ENCODE data around the gene SLC29A1. TPM values are rescaled to one million over a fixed set of nuclear protein-coding genes. Genes with fewer than 3 reads are reported as not detected.
"Not testable (repeated sequence)": the region's sequence is repeated elsewhere in the genome, so short reads cannot be mapped to it uniquely, and the experiment has no call there.

SLC29A1 gene
- total and polyA plus RNA-seq, 4 donors: 15.1 to 67.2 (median 16.7) TPM

DNA sequence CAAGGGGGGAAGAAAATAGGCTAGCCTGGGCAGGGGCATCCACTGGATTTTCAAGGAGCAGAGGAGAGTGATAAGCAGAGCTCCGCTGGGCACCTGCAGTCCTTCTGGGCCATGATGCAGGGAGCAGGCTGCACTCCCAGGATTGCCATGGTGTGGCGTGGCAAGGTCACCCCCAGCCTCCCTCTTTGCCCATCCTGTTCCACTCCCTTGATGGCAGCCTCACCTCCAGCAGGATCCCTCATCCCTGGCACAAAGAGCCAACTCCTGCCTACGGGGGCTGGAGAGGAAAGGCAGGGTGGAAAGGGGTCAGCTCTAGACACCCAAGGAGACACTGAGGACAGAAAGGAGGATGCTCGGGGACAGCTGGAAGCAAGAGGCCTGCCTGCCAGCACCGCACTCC lies 29.1 kb upstream of the SLC29A1 start:
- Histone ChIP-seq H3K27me3 (ENCODE audit: control insufficient read depth in 4 of 4, insufficient read depth in 4 of 4, low read length in 3 of 4) (no peaks in the 10 kb centered on the region), H3K27ac (ENCODE audit: low read depth in 1 of 2, low read length in 2 of 2) (no peak overlapping the region), H3K4me3 (ENCODE audit: low read depth in 1 of 3, low read length in 3 of 3) (no peak overlapping the region), H3K36me3 (ENCODE audit: control insufficient read depth in 4 of 4, insufficient read depth in 3 of 4, low read depth in 1 of 4, low read length in 3 of 4) (no peaks in the 10 kb centered on the region), H3K9me3 (ENCODE audit: control insufficient read depth in 4 of 4, low read length in 3 of 4) (no peaks in the 10 kb centered on the region), H3K4me1 (ENCODE audit: control insufficient read depth in 4 of 4, insufficient read depth in 4 of 4, low read length in 3 of 4) (no peaks in the 10 kb centered on the region), H3K9ac (ENCODE audit: low read depth in 1 of 2, low read length in 2 of 2) (no peak overlapping the region)
- no peak for DNase-seq (ENCODE audit: low spot score)
- WGBS: 86% methylated on average over 5 of the region's 5 CpGs
- TF ChIP-seq, protein P1, sequence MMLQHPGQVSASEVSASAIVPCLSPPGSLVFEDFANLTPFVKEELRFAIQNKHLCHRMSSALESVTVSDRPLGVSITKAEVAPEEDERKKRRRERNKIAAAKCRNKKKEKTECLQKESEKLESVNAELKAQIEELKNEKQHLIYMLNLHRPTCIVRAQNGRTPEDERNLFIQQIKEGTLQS (IDR thresholded peaks at IDR 0.05): no peak

DNA sequence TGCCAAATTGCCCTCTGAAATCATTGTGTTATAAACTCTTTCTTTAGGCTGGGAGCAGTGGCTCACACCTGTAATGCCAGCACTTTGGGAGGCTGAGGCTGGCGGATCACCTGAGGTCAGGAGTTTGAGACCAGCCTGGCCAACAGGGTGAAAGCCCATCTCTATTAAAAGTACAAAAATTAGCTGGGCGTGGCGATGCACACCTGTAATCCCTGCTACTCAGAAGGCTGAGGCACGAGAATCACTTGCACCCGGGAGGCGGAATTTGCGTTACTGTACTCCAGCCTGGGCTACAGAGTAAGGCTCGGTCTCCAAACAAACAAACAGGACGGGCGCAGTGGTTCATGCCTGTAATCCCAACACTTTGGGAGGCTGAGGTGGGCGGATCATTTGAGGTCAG lies 27.0 kb upstream of the SLC29A1 start:
- H3K4me3 ChIP-seq (ENCODE audit: low read depth in 1 of 3, low read length in 3 of 3); H3K9ac ChIP-seq (ENCODE audit: low read depth in 1 of 2, low read length in 2 of 2); H3K27ac ChIP-seq (ENCODE audit: low read depth in 1 of 2, low read length in 2 of 2); H3K36me3 ChIP-seq (ENCODE audit: control insufficient read depth in 4 of 4, insufficient read depth in 3 of 4, low read depth in 1 of 4, low read length in 3 of 4); H3K4me1 ChIP-seq (ENCODE audit: control insufficient read depth in 4 of 4, insufficient read depth in 4 of 4, low read length in 3 of 4); H3K27me3 ChIP-seq (ENCODE audit: control insufficient read depth in 4 of 4, insufficient read depth in 4 of 4, low read length in 3 of 4); H3K9me3 ChIP-seq (ENCODE audit: control insufficient read depth in 4 of 4, low read length in 3 of 4); DNase-seq (ENCODE audit: low spot score): not testable (repeated sequence)
- 95% methylated on average over 11 of the region's 11 CpGs for WGBS

DNA sequence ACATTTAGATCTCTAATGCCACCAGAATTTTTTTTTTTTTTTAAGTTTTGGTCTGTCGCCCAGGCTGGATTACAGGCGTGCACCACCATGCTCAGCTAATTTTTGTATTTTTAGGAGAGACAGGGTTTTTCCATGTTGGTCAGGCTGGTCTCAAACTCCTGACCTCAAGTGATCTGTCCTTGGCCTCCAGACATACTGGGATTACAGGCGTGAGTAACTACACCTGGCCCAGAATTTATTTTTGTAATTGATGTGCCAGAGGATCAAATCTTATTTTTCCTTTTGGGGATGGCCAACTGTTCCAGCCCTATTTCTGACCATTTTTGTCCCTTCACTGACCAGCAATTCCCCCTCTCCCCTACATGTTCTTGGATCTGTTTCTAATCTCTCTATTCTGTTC lies 24.7 kb upstream of the SLC29A1 start:
- H3K36me3 ChIP-seq (ENCODE audit: control insufficient read depth in 4 of 4, insufficient read depth in 3 of 4, low read depth in 1 of 4, low read length in 3 of 4): no peaks in the 10 kb centered on the region
- no peak overlapping the region for H3K4me3 ChIP-seq (ENCODE audit: low read depth in 1 of 3, low read length in 3 of 3)
- H3K9ac ChIP-seq (ENCODE audit: low read depth in 1 of 2, low read length in 2 of 2): no peak overlapping the region
- no peak for DNase-seq (ENCODE audit: low spot score)
- WGBS: 89% methylated on average over 3 of the region's 3 CpGs
- H3K9me3 ChIP-seq (ENCODE audit: control insufficient read depth in 4 of 4, low read length in 3 of 4): no peaks in the 10 kb centered on the region
- no peak overlapping the region for H3K27ac ChIP-seq (ENCODE audit: low read depth in 1 of 2, low read length in 2 of 2)
- no peaks in the 10 kb centered on the region for H3K27me3 ChIP-seq (ENCODE audit: control insufficient read depth in 4 of 4, insufficient read depth in 4 of 4, low read length in 3 of 4)
- H3K4me1 ChIP-seq (ENCODE audit: control insufficient read depth in 4 of 4, insufficient read depth in 4 of 4, low read length in 3 of 4): no peaks in the 10 kb centered on the region
- no peak for TF ChIP-seq NR2F2 (IDR thresholded peaks at IDR 0.05)
- TF ChIP-seq, protein P1 (IDR thresholded peaks at IDR 0.05): no peak
- TF ChIP-seq, protein P2, sequence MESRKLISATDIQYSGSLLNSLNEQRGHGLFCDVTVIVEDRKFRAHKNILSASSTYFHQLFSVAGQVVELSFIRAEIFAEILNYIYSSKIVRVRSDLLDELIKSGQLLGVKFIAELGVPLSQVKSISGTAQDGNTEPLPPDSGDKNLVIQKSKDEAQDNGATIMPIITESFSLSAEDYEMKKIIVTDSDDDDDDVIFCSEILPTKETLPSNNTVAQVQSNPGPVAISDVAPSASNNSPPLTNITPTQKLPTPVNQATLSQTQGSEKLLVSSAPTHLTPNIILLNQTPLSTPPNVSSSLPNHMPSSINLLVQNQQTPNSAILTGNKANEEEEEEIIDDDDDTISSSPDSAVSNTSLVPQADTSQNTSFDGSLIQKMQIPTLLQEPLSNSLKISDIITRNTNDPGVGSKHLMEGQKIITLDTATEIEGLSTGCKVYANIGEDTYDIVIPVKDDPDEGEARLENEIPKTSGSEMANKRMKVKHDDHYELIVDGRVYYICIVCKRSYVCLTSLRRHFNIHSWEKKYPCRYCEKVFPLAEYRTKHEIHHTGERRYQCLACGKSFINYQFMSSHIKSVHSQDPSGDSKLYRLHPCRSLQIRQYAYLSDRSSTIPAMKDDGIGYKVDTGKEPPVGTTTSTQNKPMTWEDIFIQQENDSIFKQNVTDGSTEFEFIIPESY (IDR thresholded peaks at IDR 0.05): no peak
- TF ChIP-seq, protein P3, sequence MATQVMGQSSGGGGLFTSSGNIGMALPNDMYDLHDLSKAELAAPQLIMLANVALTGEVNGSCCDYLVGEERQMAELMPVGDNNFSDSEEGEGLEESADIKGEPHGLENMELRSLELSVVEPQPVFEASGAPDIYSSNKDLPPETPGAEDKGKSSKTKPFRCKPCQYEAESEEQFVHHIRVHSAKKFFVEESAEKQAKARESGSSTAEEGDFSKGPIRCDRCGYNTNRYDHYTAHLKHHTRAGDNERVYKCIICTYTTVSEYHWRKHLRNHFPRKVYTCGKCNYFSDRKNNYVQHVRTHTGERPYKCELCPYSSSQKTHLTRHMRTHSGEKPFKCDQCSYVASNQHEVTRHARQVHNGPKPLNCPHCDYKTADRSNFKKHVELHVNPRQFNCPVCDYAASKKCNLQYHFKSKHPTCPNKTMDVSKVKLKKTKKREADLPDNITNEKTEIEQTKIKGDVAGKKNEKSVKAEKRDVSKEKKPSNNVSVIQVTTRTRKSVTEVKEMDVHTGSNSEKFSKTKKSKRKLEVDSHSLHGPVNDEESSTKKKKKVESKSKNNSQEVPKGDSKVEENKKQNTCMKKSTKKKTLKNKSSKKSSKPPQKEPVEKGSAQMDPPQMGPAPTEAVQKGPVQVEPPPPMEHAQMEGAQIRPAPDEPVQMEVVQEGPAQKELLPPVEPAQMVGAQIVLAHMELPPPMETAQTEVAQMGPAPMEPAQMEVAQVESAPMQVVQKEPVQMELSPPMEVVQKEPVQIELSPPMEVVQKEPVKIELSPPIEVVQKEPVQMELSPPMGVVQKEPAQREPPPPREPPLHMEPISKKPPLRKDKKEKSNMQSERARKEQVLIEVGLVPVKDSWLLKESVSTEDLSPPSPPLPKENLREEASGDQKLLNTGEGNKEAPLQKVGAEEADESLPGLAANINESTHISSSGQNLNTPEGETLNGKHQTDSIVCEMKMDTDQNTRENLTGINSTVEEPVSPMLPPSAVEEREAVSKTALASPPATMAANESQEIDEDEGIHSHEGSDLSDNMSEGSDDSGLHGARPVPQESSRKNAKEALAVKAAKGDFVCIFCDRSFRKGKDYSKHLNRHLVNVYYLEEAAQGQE (IDR thresholded peaks at IDR 0.05): no peak
- TF ChIP-seq TAF1 (conservative IDR thresholded peaks at IDR 0.05): no peak
- no peak for TF ChIP-seq FOXA1 (IDR thresholded peaks at IDR 0.05)
- TF ChIP-seq HNF4A (conservative IDR thresholded peaks at IDR 0.05): no peak
- TF ChIP-seq, protein P4, sequence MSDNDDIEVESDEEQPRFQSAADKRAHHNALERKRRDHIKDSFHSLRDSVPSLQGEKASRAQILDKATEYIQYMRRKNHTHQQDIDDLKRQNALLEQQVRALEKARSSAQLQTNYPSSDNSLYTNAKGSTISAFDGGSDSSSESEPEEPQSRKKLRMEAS (IDR thresholded peaks at IDR 0.05): no peak
- no peak for TF ChIP-seq EGR1 (IDR thresholded peaks at IDR 0.05; ENCODE audit: low read depth in 2 of 2)
- no peak for TF ChIP-seq YY1 (IDR thresholded peaks at IDR 0.05)
- no peak for TF ChIP-seq HNF4G (IDR thresholded peaks at IDR 0.05)
- TF ChIP-seq, protein P5, sequence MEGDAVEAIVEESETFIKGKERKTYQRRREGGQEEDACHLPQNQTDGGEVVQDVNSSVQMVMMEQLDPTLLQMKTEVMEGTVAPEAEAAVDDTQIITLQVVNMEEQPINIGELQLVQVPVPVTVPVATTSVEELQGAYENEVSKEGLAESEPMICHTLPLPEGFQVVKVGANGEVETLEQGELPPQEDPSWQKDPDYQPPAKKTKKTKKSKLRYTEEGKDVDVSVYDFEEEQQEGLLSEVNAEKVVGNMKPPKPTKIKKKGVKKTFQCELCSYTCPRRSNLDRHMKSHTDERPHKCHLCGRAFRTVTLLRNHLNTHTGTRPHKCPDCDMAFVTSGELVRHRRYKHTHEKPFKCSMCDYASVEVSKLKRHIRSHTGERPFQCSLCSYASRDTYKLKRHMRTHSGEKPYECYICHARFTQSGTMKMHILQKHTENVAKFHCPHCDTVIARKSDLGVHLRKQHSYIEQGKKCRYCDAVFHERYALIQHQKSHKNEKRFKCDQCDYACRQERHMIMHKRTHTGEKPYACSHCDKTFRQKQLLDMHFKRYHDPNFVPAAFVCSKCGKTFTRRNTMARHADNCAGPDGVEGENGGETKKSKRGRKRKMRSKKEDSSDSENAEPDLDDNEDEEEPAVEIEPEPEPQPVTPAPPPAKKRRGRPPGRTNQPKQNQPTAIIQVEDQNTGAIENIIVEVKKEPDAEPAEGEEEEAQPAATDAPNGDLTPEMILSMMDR (IDR thresholded peaks at IDR 0.05; ENCODE audit: low read depth, low read length, missing input control): no peak
- TF ChIP-seq SP1 (IDR thresholded peaks at IDR 0.05): no peak
- TF ChIP-seq GABPA (IDR thresholded peaks at IDR 0.05 in 1 of 2, conservative IDR thresholded peaks at IDR 0.05 in 1 of 2): no peak
- no peak for TF ChIP-seq RXRA (IDR thresholded peaks at IDR 0.05)
